HG03097 (cell line): ENCODE data around the gene FDX1.

ENCODE experiments used
- ATAC-seq: cut with Tn5 transposase; IDR thresholded peaks from one replicate; pipeline ENCODE4 v1.9.1; 2021; ENCODE audit not compliant: unreplicated experiment, low FRiP score

Gene FDX1

DNA sequence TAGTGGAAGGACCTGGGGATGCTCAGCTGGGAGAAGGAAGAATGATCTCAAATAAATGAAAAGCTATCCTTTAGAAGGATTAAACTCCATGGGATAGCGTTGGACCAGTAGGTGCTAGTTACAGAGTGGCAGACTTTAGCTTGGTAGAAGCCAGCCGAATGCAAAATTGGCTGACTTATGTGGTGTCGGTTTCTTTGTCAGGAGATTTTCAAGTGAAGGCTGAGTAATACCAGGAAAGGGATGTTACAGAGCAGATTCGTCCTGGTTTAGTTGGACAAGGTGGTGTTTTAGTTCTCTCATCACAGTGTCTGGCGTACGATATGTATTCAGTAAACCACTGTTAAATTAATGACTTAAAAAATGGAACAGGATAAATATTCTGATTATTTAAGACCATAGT, 26.0 kb downstream of the FDX1 start:
- no peak for ATAC-seq

- no peak for ATAC-seq
Observed at GRCh38 chr11:110463153-110463552, 33.4 kb downstream of the FDX1 start.

DNA sequence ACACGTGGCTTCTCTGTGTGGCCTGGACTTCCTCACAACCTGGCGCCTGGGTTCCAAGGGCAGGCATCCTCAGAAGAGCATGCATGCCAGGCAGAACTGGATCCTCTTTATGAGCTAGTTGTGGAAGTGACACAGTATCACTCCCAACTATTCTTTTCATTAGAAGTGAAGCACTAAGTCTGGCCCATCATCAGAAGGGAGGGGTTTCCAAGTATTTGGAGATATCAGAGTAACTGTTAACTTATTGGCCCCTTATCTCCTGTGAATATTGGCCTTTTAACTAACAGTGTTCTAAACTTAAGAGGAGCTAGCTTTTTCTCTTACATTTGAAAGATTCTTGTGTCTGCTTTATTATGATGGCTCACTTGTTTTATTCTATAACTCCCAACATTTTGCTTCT, 35.5 kb downstream of the FDX1 start:
- no peak for ATAC-seq

- ATAC-seq: no peak
Observed at GRCh38 chr11:110467556-110467955, 37.8 kb downstream of the FDX1 start.

- ATAC-seq: no peak
Observed at GRCh38 chr11:110468121-110468520, 38.4 kb downstream of the FDX1 start.

DNA sequence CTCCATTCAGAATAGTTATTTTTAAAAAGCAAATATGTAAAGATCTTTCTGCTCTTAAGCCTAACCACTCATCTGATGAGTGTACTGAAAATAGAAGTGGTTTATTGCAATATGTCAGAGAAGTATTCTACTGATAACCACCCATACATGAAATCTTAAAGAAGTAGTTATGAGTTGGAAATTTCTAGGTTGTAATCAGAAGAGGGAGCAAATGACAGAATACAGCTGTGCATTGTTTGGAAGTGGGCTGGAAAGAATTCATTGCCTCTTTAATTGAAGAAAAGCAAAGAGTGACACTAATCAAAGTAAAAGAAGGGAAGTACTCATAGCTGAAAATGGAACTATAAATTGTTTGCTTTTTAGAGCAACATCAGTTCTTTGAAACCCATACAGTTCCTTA, 39.4 kb downstream of the FDX1 start:
- ATAC-seq: no peak

- no peak for ATAC-seq
Observed at GRCh38 chr11:110470716-110471115, 41.0 kb downstream of the FDX1 start.

DNA sequence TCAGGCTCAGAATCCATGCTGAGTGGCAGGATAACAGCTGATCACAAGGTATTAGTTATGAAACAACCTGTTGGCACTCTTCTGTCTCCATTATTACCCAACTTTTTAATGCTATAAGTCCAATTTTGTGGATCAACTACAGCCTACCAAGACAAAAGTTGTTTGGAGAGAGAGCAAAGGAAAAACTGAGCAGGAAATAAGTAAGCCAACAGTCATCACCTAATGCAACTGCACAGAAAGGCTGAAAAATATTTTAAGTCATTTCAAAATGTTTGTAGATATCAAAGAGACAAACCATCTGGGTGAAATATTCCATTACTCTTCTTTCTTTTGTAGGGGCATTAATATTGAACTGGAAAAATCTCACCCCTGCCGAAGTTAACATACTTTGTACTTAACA, 41.6 kb downstream of the FDX1 start:
- no peak for ATAC-seq

GRCh38 chr11:110472858-110473257, 43.1 kb downstream of the FDX1 start:
- ATAC-seq: no peak

DNA sequence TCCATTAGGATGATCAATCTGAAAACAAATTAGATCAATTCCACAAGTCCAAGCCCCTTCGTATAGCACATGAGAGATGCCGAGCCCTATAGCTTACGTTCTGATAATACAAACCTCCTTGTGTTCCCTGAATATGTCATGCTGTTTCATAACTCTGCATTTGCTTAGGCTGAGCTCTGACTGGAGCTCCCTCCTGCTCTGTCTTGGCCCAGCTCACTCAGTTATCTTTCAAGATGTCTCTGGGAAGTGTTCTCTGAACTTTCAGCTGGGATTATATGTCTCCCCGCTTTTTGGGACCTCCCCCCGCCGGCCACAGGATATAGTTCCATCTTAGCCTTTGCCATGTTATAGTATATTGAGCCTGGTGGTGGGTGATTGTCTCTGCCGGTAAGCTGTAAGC, 44.0 kb downstream of the FDX1 start:
- ATAC-seq: no peak

GRCh38 chr11:110474578-110474977, 44.8 kb downstream of the FDX1 start:
- no peak for ATAC-seq

GRCh38 chr11:110475671-110476070, 45.9 kb downstream of the FDX1 start:
- no peak for ATAC-seq

DNA sequence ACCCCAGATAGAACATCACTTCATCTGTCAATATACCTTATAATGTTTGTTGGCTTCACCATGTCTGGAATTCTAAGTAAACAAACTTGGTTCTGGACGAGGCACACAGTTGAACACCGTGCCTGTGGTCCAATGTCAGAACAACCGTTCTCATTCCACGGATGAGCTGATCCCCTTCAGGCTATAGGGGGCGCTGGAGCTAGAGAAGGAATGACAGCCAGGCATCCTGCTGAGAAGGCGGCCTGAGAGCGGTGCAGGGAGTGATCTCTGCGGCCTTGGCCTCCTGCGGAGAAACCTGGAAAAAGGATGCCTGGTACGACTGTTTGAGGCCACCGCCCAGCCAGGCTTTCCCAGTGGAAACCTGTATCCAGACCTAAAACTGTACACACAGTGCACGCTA, 48.7 kb downstream of the FDX1 start:
- ATAC-seq: no peak

DNA sequence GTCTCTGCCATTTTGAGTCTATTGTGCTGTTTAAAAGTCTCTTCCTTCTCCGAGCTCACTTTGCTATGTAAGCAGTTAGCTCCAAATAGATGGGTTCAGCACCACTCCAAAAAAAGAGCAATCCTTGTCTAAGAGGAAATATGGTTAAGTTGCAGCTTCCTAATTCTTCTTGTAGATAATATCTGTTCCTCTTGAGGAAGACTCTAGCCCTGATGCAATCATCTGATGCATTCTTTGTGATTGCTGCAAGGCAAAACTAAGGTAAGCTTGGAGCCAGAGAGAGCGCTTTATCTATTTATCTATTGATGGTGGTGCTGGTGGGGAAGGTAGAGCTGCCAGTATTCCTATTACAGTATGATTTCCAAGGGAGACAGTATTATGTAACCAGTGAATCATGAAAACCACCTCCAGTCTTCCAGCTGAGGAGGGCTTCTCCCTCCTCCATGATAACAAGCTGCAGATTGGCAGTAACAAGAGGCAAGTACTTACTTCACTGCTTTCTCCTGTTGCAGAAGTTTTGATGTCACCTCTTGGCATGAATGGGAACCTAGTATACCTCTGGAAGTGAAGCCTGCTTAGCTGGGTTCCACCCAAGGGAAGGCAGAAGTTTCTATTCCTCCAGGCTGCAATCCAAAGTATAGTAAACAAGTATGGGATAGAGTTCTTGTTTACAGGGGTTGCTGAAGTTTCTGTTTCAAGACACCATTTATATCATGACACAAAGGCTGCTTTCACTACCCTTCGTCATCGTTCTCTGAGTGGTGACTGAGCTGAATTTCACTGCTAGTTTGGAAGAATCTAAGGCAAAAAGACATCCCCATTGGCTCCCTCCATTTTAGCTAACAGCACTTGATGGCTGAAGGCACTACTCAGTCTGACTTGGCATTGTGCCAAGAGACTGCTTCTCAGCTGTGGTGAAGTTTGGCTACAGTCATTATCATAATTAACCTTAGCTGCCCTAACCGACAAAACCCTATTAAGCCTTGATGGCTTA, 49.7 kb downstream of the FDX1 start:
- ATAC-seq: no peak

DNA sequence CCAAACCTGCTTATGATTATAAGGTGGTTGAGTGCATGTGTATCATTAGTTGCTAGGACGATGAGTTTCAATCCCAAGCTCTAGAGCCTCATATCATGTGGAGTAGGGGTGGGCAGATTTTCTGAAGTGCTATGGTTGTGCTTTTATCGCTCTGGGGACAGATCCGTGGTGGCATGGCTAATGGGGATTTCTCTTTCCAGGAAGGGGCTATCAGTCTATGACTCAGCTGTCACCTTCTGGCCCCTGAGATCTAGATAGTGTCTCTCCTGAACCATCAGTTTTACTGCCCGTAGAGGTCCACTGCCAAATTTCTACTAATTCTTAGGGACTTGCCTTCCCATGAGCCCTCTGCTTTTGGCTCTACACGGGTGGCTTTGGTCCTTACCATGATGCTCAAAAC, 51.8 kb downstream of the FDX1 start:
- no peak for ATAC-seq

DNA sequence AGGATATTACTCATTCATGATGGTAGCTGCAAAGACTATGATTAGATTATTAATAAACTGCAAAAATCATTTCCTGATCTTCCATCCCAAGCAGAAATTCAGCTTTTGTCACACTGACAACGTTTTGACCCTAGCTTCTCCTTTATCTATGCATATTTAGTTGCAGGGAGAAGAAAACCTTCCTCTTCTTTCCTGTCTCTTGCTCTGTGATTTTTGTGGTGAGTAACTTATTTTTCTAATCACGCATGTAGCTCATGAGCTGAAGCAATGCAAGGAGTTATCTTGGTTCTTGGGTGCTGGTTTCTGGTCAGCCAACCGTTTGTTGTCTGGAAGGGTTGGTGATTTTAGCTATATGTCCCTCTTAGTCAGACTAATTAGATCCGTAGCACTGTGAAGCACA, 56.4 kb downstream of the FDX1 start:
- no peak for ATAC-seq

GRCh38 chr11:110488446-110488845, 58.7 kb downstream of the FDX1 start:
- no peak for ATAC-seq

GRCh38 chr11:110490886-110491285, 61.1 kb downstream of the FDX1 start:
- ATAC-seq: no peak

DNA sequence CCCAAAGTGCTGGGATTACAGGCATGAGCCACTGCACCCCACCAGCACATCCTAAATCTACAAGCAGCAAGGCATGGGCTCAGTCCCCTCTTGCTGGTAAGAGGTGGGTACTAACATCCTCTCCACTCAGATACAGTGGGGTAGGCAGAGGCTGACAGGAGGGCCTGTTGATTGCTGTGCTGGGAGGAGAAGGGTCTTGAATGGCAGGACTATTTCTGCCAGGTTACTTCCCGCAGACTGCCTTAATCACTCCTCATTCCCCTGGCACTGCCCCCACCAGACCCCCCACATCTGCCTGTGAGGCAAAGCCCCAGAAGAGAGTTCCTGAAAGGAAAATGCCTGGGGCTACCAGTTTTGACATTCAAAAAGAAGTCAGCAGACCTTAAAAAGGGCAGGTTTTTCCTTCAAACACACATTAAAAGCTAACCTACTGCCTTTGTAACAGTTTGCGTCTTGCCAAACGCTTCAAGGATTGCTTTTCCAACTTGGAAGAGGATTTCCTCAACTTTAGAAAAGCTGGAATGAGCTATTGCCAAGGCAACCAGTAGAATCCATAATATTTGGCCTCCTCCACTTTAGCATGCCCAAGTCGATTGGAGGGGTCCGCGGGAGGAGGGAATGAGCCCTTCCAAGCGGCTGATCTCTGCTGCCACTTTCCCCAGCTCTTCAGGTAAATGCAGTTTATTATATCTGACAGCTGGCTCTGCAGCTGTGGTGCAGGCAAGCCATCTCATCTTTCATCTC, 62.0 kb downstream of the FDX1 start:
- ATAC-seq: no peak

DNA sequence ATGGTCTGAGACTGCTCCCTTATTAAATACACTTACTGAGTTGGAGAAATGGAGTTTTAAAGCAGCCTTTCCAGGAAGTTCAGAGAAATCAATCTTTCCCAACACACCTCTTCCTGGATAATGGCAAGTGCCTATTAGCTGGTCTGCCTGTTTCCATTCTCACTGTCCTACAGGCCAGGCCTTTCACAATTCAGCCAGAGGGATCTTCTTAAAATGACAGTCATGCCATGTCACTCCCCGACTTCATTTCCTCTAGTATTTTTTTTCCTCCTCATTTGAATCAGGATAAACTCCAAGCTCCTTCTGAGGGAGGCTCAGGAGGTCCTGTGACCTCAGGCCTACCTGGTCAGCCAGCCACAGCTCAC, 62.6 kb downstream of the FDX1 start:
- ATAC-seq: no peak

- no peak for ATAC-seq
Observed at GRCh38 chr11:110493346-110493745, 63.6 kb downstream of the FDX1 start.
